H1 (cell line): ENCODE results near the gene CRK.

Experiments used
- CHD2 ChIP-seq: IDR thresholded peaks from 2 replicates; pipeline ENCODE4 v1.6.1; 2012; ENCODE audit warnings: low read length, improper control_type of control experiment
- CTCF ChIP-seq, 3 experiments: IDR thresholded peaks; 1 replicate in 2 of 3; 2 replicates in 1 of 3; pipeline versions ENCODE4 v1.5.1 to v1.6.1; 2011; ENCODE audit warnings: low read length in 3 of 3, mild to moderate bottlenecking in 3 of 3, inconsistent platforms in 2 of 3, low read depth in 1 of 3, moderate library complexity in 1 of 3; ENCODE audit not compliant: insufficient read depth in 1 of 3; ENCODE audit errors: control extremely low read depth in 1 of 3
- EZH2 ChIP-seq: fragments of 200-600 bp; sonication (generic); IDR thresholded peaks from 2 replicates; pipeline ENCODE4 v1.7.1; 2012; ENCODE audit warnings: low read depth, mild to moderate bottlenecking, moderate library complexity, low read length, inconsistent platforms; ENCODE audit not compliant: severe bottlenecking
- POLR2AphosphoS5 ChIP-seq: IDR thresholded peaks from 2 replicates; pipeline ENCODE4 v1.6.1; 2011; ENCODE audit warnings: low read depth, low read length
- SUZ12 ChIP-seq: fragments of 200-600 bp; sonication (generic); IDR thresholded peaks from 2 replicates; pipeline ENCODE4 v1.6.1; 2012; ENCODE audit warnings: mild to moderate bottlenecking, inconsistent platforms, low read length, moderate library complexity, mixed read lengths

GRCh38 chr17:1422885-1423284, 33.1 kb downstream of the CRK start:
- no peak for TF ChIP-seq EZH2
- no peak for TF ChIP-seq SUZ12
- no peak for TF ChIP-seq CHD2
- no peak for TF ChIP-seq CTCF (IDR thresholded peaks at IDR 0.05; ENCODE audit: control extremely low read depth in 1 of 3, insufficient read depth in 1 of 3, low read depth in 1 of 3, low read length in 3 of 3)
- TF ChIP-seq POLR2AphosphoS5 = no peak
